OCI-LY7 (cell line): Measurements from ENCODE around the gene NDUFAB1. TPM values are rescaled to one million over a fixed set of nuclear protein-coding genes. Genes with fewer than 3 reads are reported as not detected.
"Not testable (repeated sequence)": the region's sequence is repeated elsewhere in the genome, so short reads cannot be mapped to it uniquely, and the experiment has no call there.

Source experiments
- BruUV-seq: library from RNA; stranded (reverse); fragments of 400-500 nt; replicated peaks from 2 replicates; lab custom pipeline; 2021; lab: Mats Ljungman, UMichigan
- CTCF ChIA-PET: fragments of 300-600 bp; sonication (Branson Sonifier 250); formaldehyde crosslinking; loops from one replicate; lab custom pipeline; 2022; ENCODE audit warnings: antibody characterized with exemption; ENCODE audit not compliant: unreplicated experiment; lab: Charles Lee
- POLR2A ChIA-PET: fragments of 300-600 bp; sonication (Branson Sonifier 250); formaldehyde crosslinking; loops from one replicate; lab custom pipeline; 2022; ENCODE audit warnings: antibody characterized with exemption; lab: Charles Lee
- DNase-seq: peaks from one replicate; pipeline ENCODE4 v3.0.0-alpha.2; 2015; ENCODE audit warnings: low spot score
- H2AFZ ChIP-seq: fragments of 200-600 bp; sonication (generic), shearing (Covaris generic); 2 replicates; pipeline ENCODE4 v1.6.1; 2014; ENCODE audit warnings: mild to moderate bottlenecking, antibody characterized with exemption, low read length, moderate library complexity
- H3K27ac ChIP-seq: fragments of 200-600 bp; sonication (generic); 2 replicates; pipeline ENCODE4 v1.5.1; 2014; ENCODE audit warnings: mixed run types, low read depth, mild to moderate bottlenecking, moderate library complexity, low read length, inconsistent platforms; ENCODE audit not compliant: poor library complexity, severe bottlenecking
- H3K36me3 ChIP-seq: fragments of 200-600 bp; sonication (generic); 2 replicates; pipeline ENCODE4 v1.6.1; 2014; ENCODE audit warnings: mild to moderate bottlenecking, antibody characterized with exemption, low read length, moderate library complexity, mixed read lengths; ENCODE audit not compliant: insufficient read depth
- H3K4me1 ChIP-seq: fragments of 200-600 bp; sonication (generic); 2 replicates; pipeline ENCODE4 v1.5.1; 2014; ENCODE audit warnings: mild to moderate bottlenecking, low read length; ENCODE audit not compliant: insufficient read depth, poor library complexity, severe bottlenecking
- H3K4me2 ChIP-seq: fragments of 200-600 bp; sonication (generic); 2 replicates; pipeline ENCODE4 v1.6.1; 2014; ENCODE audit warnings: mild to moderate bottlenecking, low read length
- H3K4me3 ChIP-seq: fragments of 200-600 bp; sonication (generic); 2 replicates; pipeline ENCODE4 v1.5.1; 2014; ENCODE audit warnings: mild to moderate bottlenecking, low read depth, low read length; ENCODE audit not compliant: poor library complexity, severe bottlenecking
- H3K79me2 ChIP-seq: fragments of 200-600 bp; sonication (generic); 2 replicates; pipeline ENCODE4 v1.6.1; 2016; ENCODE audit warnings: low read depth, mild to moderate bottlenecking, low read length, moderate library complexity, mixed read lengths; ENCODE audit not compliant: insufficient read depth
- H3K9me2 ChIP-seq: fragments of 200-600 bp; sonication (generic); 2 replicates; pipeline ENCODE4 v1.6.1; 2016; ENCODE audit warnings: mild to moderate bottlenecking, low read length, mixed read lengths; ENCODE audit not compliant: insufficient read depth
- H3K9me3 ChIP-seq: fragments of 200-600 bp; sonication (generic); 2 replicates; pipeline ENCODE4 v1.6.1; 2014; ENCODE audit warnings: mild to moderate bottlenecking, mixed run types, low read length, mixed read lengths
- H4K20me1 ChIP-seq: fragments of 200-600 bp; sonication (generic); 2 replicates; pipeline ENCODE4 v1.6.1; 2014; ENCODE audit warnings: mild to moderate bottlenecking, antibody characterized with exemption, low read length, moderate library complexity, mixed read lengths; ENCODE audit not compliant: insufficient read depth
- CTCF ChIP-seq: fragments of 200-600 bp; sonication (generic); conservative IDR thresholded peaks from 2 replicates; pipeline ENCODE4 v1.5.1; 2014; ENCODE audit warnings: mild to moderate bottlenecking, antibody characterized with exemption, low read length, moderate library complexity, mixed read lengths
- EZH2phosphoT487 ChIP-seq: fragments of 200-600 bp; sonication (generic); IDR thresholded peaks from 2 replicates; pipeline ENCODE4 v1.6.1; 2018; ENCODE audit warnings: low read depth, borderline replicate concordance, mild to moderate bottlenecking, mixed run types, antibody characterized with exemption, low read length, moderate library complexity, mixed read lengths
- intact Hi-C: fragments of 100-400 bp; cut with micrococcal nuclease; formaldehyde crosslinking; loops from one replicate; pipeline ENCODE4 v1.10.0; 2022; ENCODE audit not compliant: unreplicated experiment
- total RNA-seq, 2 experiments: library from RNA; depleted of rRNA in 1 of 2; stranded (reverse); fragments of >200 nt in 1 of 2; shearing (Covaris generic) in 1 of 2; gene quantifications; 2 replicates each; pipeline ENCODE4 v1.2.3, GENCODE V29; 2014 to 2022

The NDUFAB1 gene
- total RNA-seq, 2 experiments from 2014 or later = 149 to 159 TPM

GRCh38 chr16:23587726-23588125 lies 8.4 kb downstream of the NDUFAB1 start:
- POLR2A ChIA-PET = no interaction called here

GRCh38 chr16:23584186-23585076 lies 11.7 kb downstream of the NDUFAB1 start:
- DNase-seq = no peak
- Histone ChIP-seq H2AFZ (no peak overlapping the region), H3K4me2 (no peak overlapping the region), H3K36me3 (peaks cover 82% of the 10 kb centered on the region), H3K4me1 (no peaks in the 10 kb centered on the region), H3K9me3 (no peaks in the 10 kb centered on the region), H4K20me1 (no peaks in the 10 kb centered on the region; the same call in 1 of the 2 replicates), H3K9me2 (no peaks in the 10 kb centered on the region), H3K4me3 (no peak overlapping the region), H3K27ac (no peak overlapping the region), H3K79me2 (peaks cover 13% of the 10 kb centered on the region; the same call in 1 of the 2 replicates)
- intact Hi-C loops = no loop called here
- no TSS peak for BruUV-seq
- POLR2A ChIA-PET = no interaction called here
- CTCF ChIA-PET = no interaction called here
- TF ChIP-seq CTCF = no peak
- no peak for TF ChIP-seq EZH2phosphoT487

More at GRCh38 chr16:23587726-23588125, 8.4 kb downstream of the NDUFAB1 start:
- H2AFZ ChIP-seq = no peak overlapping the region
- intact Hi-C loops = no loop called here
- no peak overlapping the region for H3K4me2 ChIP-seq
- peaks cover 85% of the 10 kb centered on the region for H3K36me3 ChIP-seq
- no peaks in the 10 kb centered on the region for H3K9me3 ChIP-seq
- no peak overlapping the region for H3K27ac ChIP-seq
- no peak for DNase-seq
- BruUV-seq = no TSS peak
- CTCF ChIA-PET = no interaction called here
- peaks cover 44% of the 10 kb centered on the region for H3K79me2 ChIP-seq
- H4K20me1 ChIP-seq = no peaks in the 10 kb centered on the region; the same call in 1 of the 2 replicates
- no peaks in the 10 kb centered on the region for H3K9me2 ChIP-seq
- TF ChIP-seq CTCF (no peak), EZH2phosphoT487 (no peak)
- H3K4me1 ChIP-seq = no peaks in the 10 kb centered on the region
- H3K4me3 ChIP-seq = no peak overlapping the region

GRCh38 chr16:23583271-23583670 lies 12.8 kb downstream of the NDUFAB1 start:
- H2AFZ ChIP-seq, H3K4me1 ChIP-seq, H3K9me2 ChIP-seq, H4K20me1 ChIP-seq, CTCF ChIA-PET, H3K27ac ChIP-seq, BruUV-seq, POLR2A ChIA-PET, DNase-seq, intact Hi-C loops, H3K79me2 ChIP-seq, H3K9me3 ChIP-seq, H3K4me3 ChIP-seq, H3K4me2 ChIP-seq: not testable (repeated sequence)
- H3K36me3 ChIP-seq = peaks cover 81% of the 10 kb centered on the region
